ENCODE data around the gene GRIK4. TPM values are rescaled to one million over a fixed set of nuclear protein-coding genes. Genes with fewer than 3 reads are reported as not detected.

GRIK4 gene
- total RNA-seq, 1 donor from 2014 or later, result not detected

DNA sequence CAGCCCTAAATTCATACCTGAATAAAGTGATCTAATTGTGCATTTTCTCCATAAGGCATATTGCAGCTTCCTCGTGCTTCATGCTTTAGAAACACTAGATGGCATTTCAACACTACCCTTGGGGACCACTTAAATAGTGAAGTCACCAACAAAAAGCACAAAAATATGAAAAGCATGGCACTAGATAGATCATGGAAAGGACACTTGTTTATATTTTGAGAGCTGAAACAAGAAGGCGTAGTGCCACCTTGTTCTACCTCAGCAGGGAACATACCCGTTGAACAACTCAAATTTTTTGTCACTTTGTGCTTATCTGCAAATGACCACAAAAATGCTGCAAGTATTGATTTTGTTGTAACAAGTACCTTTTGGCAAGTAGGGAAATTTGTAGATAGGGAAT lies 521.0 kb downstream of the GRIK4 start:
- no peak overlapping the region for H3K4me3 ChIP-seq
- no peak for TF ChIP-seq CTCF (IDR thresholded peaks at IDR 0.05)
- H3K27me3 ChIP-seq, result no peaks in the 10 kb centered on the region
- no peaks in the 10 kb centered on the region for H3K36me3 ChIP-seq
- H3K4me1 ChIP-seq, result no peaks in the 10 kb centered on the region
- no peaks in the 10 kb centered on the region for H3K9me3 ChIP-seq
- intact Hi-C loops (cut with DNase I), result no loop called here
- no peak for DNase-seq (ENCODE audit: low spot score in 2 of 2)
- no peak overlapping the region for H3K27ac ChIP-seq

GRCh38 chr11:121033635-121034034 lies 522.1 kb downstream of the GRIK4 start:
- Histone ChIP-seq H3K4me1 (no peaks in the 10 kb centered on the region), H3K4me3 (no peak overlapping the region), H3K36me3 (no peaks in the 10 kb centered on the region), H3K9me3 (no peaks in the 10 kb centered on the region), H3K27me3 (no peaks in the 10 kb centered on the region), H3K27ac (no peak overlapping the region)
- DNase-seq (ENCODE audit: low spot score in 2 of 2), result no peak
- intact Hi-C loops (cut with DNase I), result no loop called here
- no peak for TF ChIP-seq CTCF (IDR thresholded peaks at IDR 0.05)

DNA sequence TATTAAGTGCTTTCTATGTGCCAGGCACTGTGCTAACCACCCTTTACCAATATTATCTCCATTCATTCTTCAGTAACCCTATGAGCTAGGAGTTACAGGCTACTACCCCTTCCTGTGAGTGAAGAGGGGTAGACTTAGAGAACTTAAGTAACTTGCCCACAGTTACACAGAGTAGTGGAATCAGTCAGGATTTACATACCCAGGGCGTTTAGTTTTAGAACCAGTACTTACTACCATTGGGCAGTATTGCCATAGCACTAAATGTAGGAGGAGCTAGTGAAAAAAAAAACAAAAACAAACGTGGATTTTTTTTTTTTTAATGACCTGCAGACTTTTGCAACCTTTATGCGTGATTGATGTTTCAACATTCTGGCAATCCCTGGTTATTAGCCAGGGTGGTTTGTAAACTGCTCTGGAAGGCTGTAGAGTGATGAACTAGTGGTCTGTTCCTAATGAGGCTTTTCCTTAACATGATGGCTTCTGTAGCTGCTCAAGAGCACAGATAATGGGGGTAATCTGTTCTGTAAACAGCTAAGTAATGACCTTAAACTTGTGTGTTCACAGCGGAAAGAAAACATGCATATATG lies 523.7 kb downstream of the GRIK4 start:
- H3K27me3 ChIP-seq, result no peaks in the 10 kb centered on the region
- H3K4me1 ChIP-seq, result no peaks in the 10 kb centered on the region
- no peak overlapping the region for H3K4me3 ChIP-seq
- intact Hi-C loops (cut with DNase I), result no loop called here
- H3K9me3 ChIP-seq, result no peaks in the 10 kb centered on the region
- no peak for TF ChIP-seq CTCF (IDR thresholded peaks at IDR 0.05)
- no peak for DNase-seq (ENCODE audit: low spot score in 2 of 2)
- no peaks in the 10 kb centered on the region for H3K36me3 ChIP-seq
- no peak overlapping the region for H3K27ac ChIP-seq

DNA sequence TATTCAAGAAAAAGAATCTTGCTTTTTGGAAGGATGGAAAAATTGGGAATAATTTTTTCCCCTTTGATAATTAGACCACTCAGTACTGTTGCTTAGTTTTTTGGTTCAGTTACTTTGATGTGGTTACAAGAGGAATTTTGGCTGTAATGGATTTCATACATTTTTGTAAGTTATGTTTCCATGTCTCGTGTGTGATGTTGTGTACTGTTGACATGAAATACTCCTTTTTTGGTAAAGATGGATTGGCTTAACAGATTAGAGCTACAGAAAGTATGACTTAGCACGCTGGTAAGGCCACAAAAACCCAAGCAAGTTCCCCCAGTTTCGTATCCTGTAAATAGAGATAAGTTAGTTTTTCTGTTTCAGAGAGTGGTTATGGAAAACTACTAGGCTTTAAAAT lies 524.2 kb downstream of the GRIK4 start:
- intact Hi-C loops (cut with DNase I), result no loop called here
- DNase-seq (ENCODE audit: low spot score in 2 of 2), result no peak
- Histone ChIP-seq H3K27ac (no peak overlapping the region), H3K27me3 (no peaks in the 10 kb centered on the region), H3K4me1 (no peaks in the 10 kb centered on the region), H3K9me3 (no peaks in the 10 kb centered on the region), H3K36me3 (no peaks in the 10 kb centered on the region), H3K4me3 (no peak overlapping the region)
- TF ChIP-seq CTCF (IDR thresholded peaks at IDR 0.05), result no peak

GRCh38 chr11:121037016-121037415 lies 525.5 kb downstream of the GRIK4 start:
- DNase-seq (ENCODE audit: low spot score in 2 of 2), result no peak
- no peak overlapping the region for H3K27ac ChIP-seq
- H3K27me3 ChIP-seq, result no peaks in the 10 kb centered on the region
- H3K4me3 ChIP-seq, result no peak overlapping the region
- H3K36me3 ChIP-seq, result no peaks in the 10 kb centered on the region
- TF ChIP-seq CTCF (IDR thresholded peaks at IDR 0.05), result no peak
- H3K9me3 ChIP-seq, result no peaks in the 10 kb centered on the region
- H3K4me1 ChIP-seq, result no peaks in the 10 kb centered on the region
- intact Hi-C loops (cut with DNase I), result no loop called here

Other genes starting within 250 kb of the GRIK4 start
- 8.4 TPM for gene TLCD5, start 186.4 kb upstream of the GRIK4 start, total RNA-seq
- 65.9 TPM for gene ARHGEF12, start 175.3 kb upstream of the GRIK4 start, total RNA-seq